Measurements from ENCODE around the gene FIP1L1. TPM values are rescaled to one million over a fixed set of nuclear protein-coding genes. Genes with fewer than 3 reads are reported as not detected.

The FIP1L1 gene
- total RNA-seq, 1 experiment from 2014 or later = 68.0 TPM

DNA sequence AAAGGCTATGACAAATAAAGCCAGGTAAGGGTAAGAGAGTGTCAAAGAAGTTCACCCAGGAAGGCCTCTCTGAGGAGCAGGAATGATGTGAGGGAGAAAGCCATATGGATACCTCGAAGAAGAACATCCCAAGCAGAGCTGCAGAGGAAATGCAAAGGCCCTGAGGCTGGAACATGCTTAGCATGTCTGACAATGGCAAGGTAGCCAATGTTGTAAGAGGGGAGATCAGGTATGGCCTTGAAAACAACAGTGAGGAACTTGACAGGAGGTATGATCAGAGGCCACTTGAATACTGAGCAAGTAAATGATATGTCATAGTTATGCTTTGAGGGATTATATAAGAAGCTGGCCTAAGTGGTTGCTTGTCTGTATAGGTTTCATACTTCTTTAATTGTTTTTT lies 15.3 kb upstream of the FIP1L1 start:
- no peak overlapping the region for H2AK5ac ChIP-seq (ENCODE audit: insufficient read length, low read length)
- no peak overlapping the region for H3K23ac ChIP-seq (ENCODE audit: insufficient read length, low read depth, low read length)
- no peak overlapping the region for H3K18ac ChIP-seq (ENCODE audit: insufficient read length, low read depth, low read length)
- no peak overlapping the region for H3K9ac ChIP-seq (ENCODE audit: extremely low read depth, insufficient read length, low read length)
- no peaks in the 10 kb centered on the region for H3K4me1 ChIP-seq (ENCODE audit: insufficient read depth, low read length)
- no peak overlapping the region for H4K91ac ChIP-seq (ENCODE audit: insufficient read length, low read depth, low read length)
- Mint-ChIP-seq H3K36me3 (ENCODE audit: insufficient read depth in 1 of 3, low read depth in 3 of 3) (no peaks in the 10 kb centered on the region; a peak in 1 of 7 replicates), H3K4me3 (no peak overlapping the region), H3K4me1 (peaks cover 20 to 22% of the 10 kb centered on the region in 2 experiments), H3K27me3 (ENCODE audit: low read depth) (peaks cover 9% of the 10 kb centered on the region), H3K27ac (no peak overlapping the region), H3K9me3 (peaks cover 4 to 7% of the 10 kb centered on the region in 2 experiments; a peak in 2 of 5 replicates)
- no peak overlapping the region for H2BK120ac ChIP-seq (ENCODE audit: low read depth, low read length, poor library complexity, severe bottlenecking)
- H3K27me3 ChIP-seq (ENCODE audit: insufficient read depth, low read length) = no peaks in the 10 kb centered on the region
- no peak overlapping the region for H2BK20ac ChIP-seq (ENCODE audit: low read depth, low read length, poor library complexity, severe bottlenecking)
- H4K8ac ChIP-seq (replicated peaks; ENCODE audit: insufficient read length, low read depth, low read length) = no peak overlapping the region
- no peak overlapping the region for H3K27ac ChIP-seq (ENCODE audit: insufficient read length, low read depth, low read length)
- no peaks in the 10 kb centered on the region for H3K79me1 ChIP-seq (ENCODE audit: insufficient read depth, low read depth, low read length, poor library complexity, severe bottlenecking)
- no peak overlapping the region for H4K5ac ChIP-seq (ENCODE audit: insufficient read length, low read depth, low read length)
- no peak overlapping the region for H3K4me2 ChIP-seq (ENCODE audit: insufficient read depth, insufficient read length, low read length)
- H2AFZ ChIP-seq (ENCODE audit: low read length) = no peak overlapping the region
- H2BK5ac ChIP-seq (ENCODE audit: insufficient read length, low read length) = no peak overlapping the region
- no peak overlapping the region for H3K14ac ChIP-seq (ENCODE audit: insufficient read depth, low read length)
- DNase-seq = no peak
- H2BK15ac ChIP-seq (ENCODE audit: low read depth, low read length) = no peak overlapping the region
- H3K79me2 ChIP-seq (ENCODE audit: insufficient read depth, low read length) = no peaks in the 10 kb centered on the region; the same call in 1 of the 2 replicates
- H3K4ac ChIP-seq (ENCODE audit: low read depth, low read length) = no peak overlapping the region
- no CpG with 5 or more reads among the region's 1 CpG for WGBS (ENCODE audit: extremely low coverage, insufficient read length, low lambda C conversion rate)
- no peaks in the 10 kb centered on the region for H4K20me1 ChIP-seq (ENCODE audit: control insufficient read depth, insufficient read depth, insufficient read length)
- H3K56ac ChIP-seq (ENCODE audit: insufficient read length, low read depth, low read length) = no peak overlapping the region
- no peak overlapping the region for H3T11ph ChIP-seq (ENCODE audit: low read length)
- peaks cover 7% of the 10 kb centered on the region for H3K23me2 ChIP-seq (ENCODE audit: insufficient read length, low read depth, low read length, poor library complexity, severe bottlenecking)
- TF ChIP-seq, protein P1, sequence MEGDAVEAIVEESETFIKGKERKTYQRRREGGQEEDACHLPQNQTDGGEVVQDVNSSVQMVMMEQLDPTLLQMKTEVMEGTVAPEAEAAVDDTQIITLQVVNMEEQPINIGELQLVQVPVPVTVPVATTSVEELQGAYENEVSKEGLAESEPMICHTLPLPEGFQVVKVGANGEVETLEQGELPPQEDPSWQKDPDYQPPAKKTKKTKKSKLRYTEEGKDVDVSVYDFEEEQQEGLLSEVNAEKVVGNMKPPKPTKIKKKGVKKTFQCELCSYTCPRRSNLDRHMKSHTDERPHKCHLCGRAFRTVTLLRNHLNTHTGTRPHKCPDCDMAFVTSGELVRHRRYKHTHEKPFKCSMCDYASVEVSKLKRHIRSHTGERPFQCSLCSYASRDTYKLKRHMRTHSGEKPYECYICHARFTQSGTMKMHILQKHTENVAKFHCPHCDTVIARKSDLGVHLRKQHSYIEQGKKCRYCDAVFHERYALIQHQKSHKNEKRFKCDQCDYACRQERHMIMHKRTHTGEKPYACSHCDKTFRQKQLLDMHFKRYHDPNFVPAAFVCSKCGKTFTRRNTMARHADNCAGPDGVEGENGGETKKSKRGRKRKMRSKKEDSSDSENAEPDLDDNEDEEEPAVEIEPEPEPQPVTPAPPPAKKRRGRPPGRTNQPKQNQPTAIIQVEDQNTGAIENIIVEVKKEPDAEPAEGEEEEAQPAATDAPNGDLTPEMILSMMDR (conservative IDR thresholded peaks at IDR 0.05) = no peak
- H2BK12ac ChIP-seq (ENCODE audit: insufficient read length, low read depth, low read length) = no peak overlapping the region
- no peaks in the 10 kb centered on the region for H3K9me3 ChIP-seq (ENCODE audit: control insufficient read depth, low read depth, low read length)

All from H9 (cell line).